Anterior cingulate cortex (tissue), 58 donors: ENCODE data around the gene MAP9.
A peak's percentile ranks its signal among the peaks of the same experiment; 100 is the strongest.
"Not testable (repeated sequence)": the region's sequence is repeated elsewhere in the genome, so short reads cannot be mapped to it uniquely, and the experiment has no call there.

Source experiments
- DNase-seq, 58 donors: peaks; one replicate each; lab custom pipeline; 2025; lab: John Stamatoyannopoulos, UW

MAP9 gene

GRCh38 chr4:155376387-155377268 lies at the start of gene MAP9:
MAP9 (minus strand) TSS chr4:155376965; CDS start chr4:155375850, 1,115 bp downstream.
- peak; percentile 48 to 98 (median 90) for DNase-seq

GRCh38 chr4:155424778-155425177 lies 48.0 kb upstream of the MAP9 start:
- DNase-seq: not testable (repeated sequence)

- no peak for DNase-seq
Measured at GRCh38 chr4:155423671-155424070, 46.9 kb upstream of the MAP9 start.

- no peak for DNase-seq
Measured at GRCh38 chr4:155419266-155419665, 42.5 kb upstream of the MAP9 start.

- DNase-seq: no peak
Measured at GRCh38 chr4:155415662-155416061, 38.9 kb upstream of the MAP9 start.

- DNase-seq: no peak
Measured at GRCh38 chr4:155413451-155413850, 36.7 kb upstream of the MAP9 start.

- no peak for DNase-seq
Measured at GRCh38 chr4:155411546-155411945, 34.8 kb upstream of the MAP9 start.

GRCh38 chr4:155408796-155409195 lies 32.0 kb upstream of the MAP9 start:
- DNase-seq: no peak

- no peak for DNase-seq
Measured at GRCh38 chr4:155407480-155407879, 30.7 kb upstream of the MAP9 start.

- no peak for DNase-seq
Measured at GRCh38 chr4:155405059-155405458, 28.3 kb upstream of the MAP9 start.

GRCh38 chr4:155403886-155404285 lies 27.1 kb upstream of the MAP9 start:
- peak in 2 of 58 donors; percentile 6 to 12 for DNase-seq

- DNase-seq: no peak
Measured at GRCh38 chr4:155402941-155403340, 26.2 kb upstream of the MAP9 start.

GRCh38 chr4:155400893-155401292 lies 24.1 kb upstream of the MAP9 start:
- DNase-seq: no peak

GRCh38 chr4:155399974-155400697 lies 23.4 kb upstream of the MAP9 start:
- no peak for DNase-seq

GRCh38 chr4:155392481-155393184 lies 15.9 kb upstream of the MAP9 start:
- DNase-seq: no peak

GRCh38 chr4:155391932-155392331 lies 15.2 kb upstream of the MAP9 start:
- no peak for DNase-seq

GRCh38 chr4:155388162-155388561 lies 11.4 kb upstream of the MAP9 start:
- DNase-seq: no peak

GRCh38 chr4:155383541-155383940 lies 6.8 kb upstream of the MAP9 start:
- no peak for DNase-seq

GRCh38 chr4:155377276-155377675 lies 511 bp upstream of the MAP9 start:
- no peak for DNase-seq

- DNase-seq: no peak
Measured at GRCh38 chr4:155371432-155372043, 5.2 kb downstream of the MAP9 start.

- no peak for DNase-seq
Measured at GRCh38 chr4:155367608-155368007, 9.2 kb downstream of the MAP9 start.
